ENCODE data around the gene DAAM1.

DAAM1 gene

DNA sequence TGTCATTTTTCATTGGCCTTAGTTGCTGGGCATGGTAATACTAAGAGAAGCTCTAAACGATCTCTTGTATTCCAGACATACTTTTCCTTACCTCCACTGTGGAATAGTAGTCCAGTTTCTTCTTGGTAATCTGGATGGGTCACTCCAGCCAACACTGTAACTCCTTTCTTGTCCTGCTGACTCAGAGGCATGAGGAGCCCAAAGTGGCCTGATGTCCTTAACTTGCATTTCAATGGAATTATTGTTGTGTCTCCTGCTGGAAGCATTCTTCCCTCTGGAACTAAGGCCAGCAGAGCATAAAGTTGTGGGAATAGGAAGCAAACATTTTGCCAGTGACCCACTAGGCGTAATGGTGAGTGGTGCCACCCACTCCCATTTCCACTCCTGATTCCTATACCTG lies 33.1 kb downstream of the DAAM1 start:
- DNase-seq (ENCODE audit: low read depth, low spot score), result no peak

DNA sequence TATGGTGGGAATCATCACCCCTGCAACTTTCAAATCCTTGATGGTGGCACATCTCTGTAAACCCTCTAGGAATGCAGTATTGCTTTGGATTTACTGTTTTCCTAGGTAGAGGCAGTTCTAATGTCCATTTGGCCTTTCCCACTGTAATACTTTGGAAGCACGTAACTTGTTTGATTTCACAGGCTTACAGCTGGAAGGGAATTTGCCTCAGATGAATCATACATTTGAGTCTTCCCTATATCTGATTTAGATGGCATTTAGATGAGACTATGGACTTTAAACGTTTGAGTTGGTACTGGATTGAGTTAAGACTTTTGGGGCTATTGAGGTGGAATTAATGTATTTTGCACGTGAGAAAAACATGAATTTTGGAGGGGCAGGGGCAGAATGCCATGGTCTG lies 35.9 kb downstream of the DAAM1 start:
- DNase-seq (ENCODE audit: low read depth, low spot score), result no peak

DNA sequence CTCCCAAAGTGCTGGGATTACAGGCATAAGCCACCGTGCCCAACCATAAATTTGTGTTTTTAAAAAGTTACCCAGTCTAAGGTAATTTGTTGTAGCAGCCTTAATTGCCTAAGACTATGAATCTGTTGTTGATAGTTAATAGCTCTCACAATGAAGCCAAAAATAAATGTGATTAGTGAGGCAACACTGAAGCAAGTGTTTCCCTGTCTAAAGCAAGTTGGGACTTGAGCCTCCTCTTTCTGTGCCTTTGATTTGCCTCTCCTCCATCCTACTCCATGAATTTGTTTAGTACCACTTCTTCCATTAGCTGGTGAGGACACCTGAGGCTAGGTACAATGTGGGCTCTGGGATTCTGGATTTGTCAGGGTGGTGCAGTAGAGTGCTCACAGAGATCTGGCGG lies 36.8 kb downstream of the DAAM1 start:
- DNase-seq (ENCODE audit: low read depth, low spot score), result no peak

DNA sequence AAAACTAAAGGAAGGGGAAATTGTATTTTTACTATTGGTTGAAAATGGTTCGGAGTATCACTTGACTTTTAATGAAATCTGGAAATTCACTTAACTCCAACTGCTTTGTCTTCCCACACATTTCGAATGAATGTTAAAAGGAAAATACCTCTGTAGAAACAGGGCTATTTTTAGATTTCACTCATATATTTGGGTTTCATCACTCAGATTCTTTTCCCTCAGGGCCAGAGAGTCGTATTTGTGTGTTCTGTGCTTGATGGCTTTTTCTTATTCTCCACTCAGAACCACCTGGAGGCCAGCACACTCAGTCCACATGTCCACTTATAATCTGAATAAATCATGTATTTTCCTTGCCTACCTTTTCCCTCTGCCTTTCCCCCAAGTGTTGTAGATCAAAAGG lies 40.0 kb downstream of the DAAM1 start:
- DNase-seq (ENCODE audit: low read depth, low spot score), result no peak

DNA sequence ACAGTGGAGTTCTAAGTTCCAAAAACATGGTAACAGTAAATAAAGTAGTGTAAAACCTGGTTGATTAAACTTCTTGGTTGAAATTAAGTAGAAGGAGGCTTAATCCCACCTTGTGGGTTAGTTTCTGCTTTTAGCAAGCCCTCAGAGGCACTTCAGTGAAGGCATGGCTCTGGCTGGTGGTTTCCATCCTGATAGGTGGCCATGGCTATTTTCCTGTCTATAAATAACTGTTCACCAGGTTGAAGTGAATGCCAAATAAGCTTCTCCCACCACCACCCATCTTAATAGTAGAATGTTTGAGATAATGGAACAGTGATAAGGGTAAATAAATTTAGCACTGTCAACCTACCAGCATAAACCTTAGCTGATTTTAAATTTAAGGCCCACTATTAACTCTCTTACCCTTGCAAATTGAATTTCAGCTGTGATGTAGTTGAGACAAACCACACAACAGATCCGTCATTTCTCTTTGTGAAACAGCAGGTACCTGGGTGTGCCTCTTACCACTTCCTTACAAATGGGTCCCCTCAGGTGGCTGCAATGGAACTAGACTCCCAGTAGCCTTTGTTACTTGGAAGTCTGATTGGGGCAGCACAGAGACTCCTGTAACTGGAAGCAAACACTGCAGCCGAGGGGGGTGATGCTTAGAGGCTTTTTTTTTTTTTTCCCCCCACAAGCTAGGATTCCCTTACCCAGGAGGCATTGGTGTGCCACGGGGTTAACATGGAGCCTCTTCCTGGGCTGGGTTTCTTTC lies 41.4 kb downstream of the DAAM1 start:
- no peak for DNase-seq (ENCODE audit: low read depth, low spot score)

DNA sequence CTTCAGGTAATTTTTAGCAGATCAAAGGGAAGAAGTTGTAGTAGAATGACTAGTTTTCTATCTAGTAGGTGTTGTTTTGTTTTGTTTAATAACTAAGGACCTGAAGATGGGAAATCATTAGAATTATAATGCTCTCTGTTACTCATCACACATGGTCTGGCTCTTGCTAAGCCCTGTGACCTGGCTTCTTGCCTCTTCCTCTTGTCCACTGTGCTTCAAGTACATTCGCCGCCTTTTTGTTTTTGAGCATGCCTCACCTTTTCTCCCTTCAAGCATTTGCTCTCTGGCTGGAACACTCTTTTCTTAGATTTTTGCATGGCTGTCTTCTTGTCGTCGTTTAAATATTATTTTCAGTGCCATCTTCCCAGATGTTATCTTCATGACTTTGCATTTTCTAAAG lies 47.7 kb downstream of the DAAM1 start:
- DNase-seq (ENCODE audit: low read depth, low spot score), result no peak

DNA sequence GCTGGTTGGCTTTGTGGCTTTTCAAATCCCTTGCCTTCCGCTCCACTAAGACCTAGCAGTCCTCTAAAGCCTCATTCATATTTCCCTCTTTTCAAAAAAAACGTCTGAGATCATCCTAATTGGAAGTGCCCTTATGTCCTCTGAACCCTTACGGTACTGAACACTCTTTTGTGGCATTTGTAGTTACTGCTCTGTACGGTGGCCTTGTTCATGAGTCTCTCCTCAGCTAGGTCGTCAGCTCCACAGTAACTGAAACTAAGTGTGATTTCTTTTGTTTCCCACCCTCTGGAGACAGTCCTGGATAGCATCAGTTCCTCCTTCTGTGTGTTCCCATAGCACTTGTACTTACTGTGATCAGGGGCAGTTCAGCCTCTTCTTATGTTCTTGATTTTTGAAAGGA lies 49.7 kb downstream of the DAAM1 start:
- DNase-seq (ENCODE audit: low read depth, low spot score), result no peak

DNA sequence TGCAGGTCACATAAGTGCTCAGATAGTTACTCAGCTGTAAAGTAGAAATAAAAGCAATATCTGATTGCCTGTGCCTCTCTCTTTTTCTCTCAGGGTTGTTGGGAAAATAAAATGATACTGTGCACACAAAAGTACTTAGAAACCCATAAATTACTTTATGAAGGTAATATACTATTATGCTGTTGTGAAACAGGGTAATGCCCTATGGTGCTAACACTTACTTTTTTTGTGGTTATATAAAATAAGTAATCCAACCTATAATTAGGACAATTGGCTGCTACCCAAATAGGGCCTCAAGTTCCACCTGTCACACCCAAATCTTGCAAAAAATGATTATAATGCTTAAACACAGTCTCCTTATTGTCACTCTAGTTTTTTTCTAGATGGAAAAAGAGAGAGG lies 50.6 kb downstream of the DAAM1 start:
- no peak for DNase-seq (ENCODE audit: low read depth, low spot score)

DNA sequence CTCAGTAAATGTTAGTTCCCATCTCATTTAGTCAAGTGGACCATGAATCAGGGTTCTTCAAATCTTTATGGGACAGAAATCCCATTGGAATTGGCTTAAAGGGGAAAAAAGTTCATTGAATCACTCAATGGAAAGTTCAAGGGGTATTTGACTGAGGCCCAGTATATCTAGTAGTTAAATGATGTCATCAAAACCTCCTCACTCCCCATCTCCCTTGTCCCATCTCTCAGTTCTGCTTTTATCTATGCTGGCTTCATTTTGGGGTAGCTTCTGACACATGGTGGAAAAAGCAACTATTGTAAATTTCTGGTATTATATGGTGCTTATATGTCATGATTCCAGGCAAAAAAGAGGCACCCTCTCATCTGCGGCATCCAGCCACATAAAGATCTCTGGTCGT lies 51.9 kb downstream of the DAAM1 start:
- DNase-seq (ENCODE audit: low read depth, low spot score), result no peak

DNA sequence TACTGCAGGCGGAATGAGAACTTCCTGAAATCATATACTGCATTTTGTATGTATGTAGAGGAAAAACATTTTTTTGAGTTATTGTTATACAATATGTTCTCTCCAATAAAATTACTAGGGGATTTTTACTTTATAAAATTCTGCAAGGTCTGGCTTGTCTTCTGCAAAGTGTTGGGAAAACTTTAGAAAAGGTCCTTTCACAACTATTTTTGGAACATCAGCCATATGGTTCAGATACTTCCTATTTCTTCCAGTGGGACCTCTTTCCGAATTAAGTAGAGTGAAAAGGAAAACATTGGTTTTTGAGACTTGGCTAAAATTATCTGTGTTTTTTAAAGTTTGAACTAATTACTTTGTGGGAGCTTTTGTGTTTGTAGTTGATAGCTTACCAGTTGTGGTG lies 52.7 kb downstream of the DAAM1 start:
- DNase-seq (ENCODE audit: low read depth, low spot score), result no peak

DNA sequence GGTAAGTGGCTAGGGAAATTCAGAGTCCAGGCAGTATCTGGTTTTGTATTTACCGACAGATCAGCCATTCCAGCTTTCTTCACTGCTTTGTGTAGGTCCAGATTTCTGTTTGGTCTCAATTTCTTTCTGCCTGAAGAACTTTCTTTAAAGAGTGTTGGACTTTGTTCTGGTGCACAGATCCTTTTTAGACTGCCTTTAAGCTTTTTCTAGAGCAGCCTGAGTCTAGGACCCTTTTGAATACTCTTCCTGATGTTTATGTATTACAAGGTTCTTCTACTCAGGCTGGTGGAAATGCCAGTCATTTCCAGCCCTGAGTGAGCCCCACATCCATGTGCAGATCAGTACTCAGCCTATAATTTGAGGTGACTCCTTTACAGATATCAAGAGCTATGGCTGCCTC lies 54.7 kb downstream of the DAAM1 start:
- DNase-seq (ENCODE audit: low read depth, low spot score), result no peak

DNA sequence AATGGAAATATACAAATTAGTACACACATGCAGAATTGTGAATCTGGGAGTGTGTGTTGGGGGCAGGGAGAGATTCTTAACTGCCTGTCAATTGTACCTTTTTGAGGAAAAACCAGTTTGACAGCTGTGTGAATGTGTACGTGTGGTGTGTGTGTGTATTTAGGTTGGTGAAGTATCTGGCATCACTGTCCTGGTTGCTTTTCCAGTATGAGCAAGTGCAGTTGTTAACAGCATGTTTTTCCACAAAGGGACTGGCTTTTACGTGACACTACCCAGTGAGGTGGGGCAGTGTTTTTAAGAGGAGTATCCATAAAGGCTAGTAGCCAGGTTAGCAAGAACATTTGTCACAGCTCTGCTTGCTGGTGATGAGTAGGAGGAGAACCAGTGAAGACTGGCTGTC lies 56.1 kb downstream of the DAAM1 start:
- DNase-seq (ENCODE audit: low read depth, low spot score), result no peak

DNA sequence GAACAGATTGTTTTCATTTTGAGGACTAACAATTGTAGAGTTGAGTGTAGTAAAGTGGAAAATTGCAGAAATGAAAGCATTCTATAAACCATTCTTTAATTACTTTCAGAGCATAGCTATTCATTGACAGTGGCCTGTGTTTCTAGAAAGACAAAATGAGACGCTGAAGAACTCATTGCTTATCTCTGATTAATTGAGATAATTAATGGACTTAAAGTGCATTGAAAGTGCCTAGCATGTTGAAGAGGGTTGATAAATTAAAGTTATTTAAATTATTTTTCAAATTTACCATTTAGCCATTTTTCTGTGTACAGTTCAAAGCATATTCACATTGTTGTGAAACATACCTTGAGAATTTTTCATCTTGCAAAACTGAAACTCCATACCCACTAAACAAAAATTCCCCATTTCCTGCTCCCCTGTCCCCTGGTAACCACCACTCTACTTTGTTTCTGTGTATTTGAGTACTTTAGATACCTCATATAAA lies 57.4 kb downstream of the DAAM1 start:
- no peak for DNase-seq (ENCODE audit: low read depth, low spot score)

DNA sequence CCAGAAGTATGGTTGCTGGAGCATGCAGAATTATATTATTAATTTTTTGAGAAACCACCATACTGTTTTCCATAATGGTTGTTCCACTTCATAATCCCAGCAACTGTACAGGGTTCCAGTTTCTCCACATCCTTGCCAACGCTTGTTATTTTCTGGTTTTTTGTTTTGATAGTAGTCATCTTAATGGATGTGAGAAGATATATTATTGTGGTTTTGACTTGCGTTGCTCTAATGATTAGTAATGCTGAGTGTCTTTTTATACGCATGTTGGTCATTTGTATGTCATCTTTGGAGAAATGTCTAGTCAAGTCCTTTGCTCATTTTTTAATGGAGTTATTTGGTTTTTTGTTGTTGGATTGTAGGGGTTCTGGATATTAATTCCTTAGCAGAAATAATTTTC lies 58.1 kb downstream of the DAAM1 start:
- no peak for DNase-seq (ENCODE audit: low read depth, low spot score)

DNA sequence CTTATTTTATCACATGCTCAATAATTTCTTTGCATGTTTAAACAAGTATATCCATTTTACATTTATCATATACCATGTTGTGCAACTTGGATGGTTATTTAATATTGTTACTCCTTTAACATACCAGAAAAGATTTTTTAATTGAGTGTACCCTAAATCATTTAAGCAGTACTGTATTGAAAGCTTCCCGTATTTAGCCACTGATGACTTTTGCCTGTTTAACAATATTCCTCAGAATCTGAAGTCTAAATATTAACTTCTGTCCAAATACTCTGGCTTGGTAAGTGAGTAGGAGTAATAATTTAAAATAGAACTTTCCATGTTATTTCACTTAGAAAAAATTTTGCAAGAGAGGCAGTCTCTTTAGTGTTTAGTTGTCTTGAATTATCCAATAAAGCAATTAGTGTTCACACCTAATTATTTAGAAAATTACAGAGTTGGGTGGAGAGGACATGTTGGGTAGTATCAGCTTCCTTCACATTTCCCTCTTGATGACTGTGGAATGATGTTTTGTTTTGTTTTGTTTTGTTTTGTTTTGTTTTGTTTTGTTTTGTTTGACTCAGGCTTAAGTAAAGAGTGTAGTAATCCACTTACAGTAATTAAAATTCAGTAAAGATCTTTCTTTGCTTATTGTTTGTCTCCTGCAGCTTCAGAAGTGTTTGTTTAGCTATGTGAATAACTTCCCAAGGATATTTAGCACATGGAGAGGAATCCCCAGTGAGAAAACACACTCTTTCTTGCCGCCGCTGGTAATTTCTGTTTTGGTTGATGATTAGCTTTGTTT lies 59.5 kb downstream of the DAAM1 start:
- no peak for DNase-seq (ENCODE audit: low read depth, low spot score)

DNA sequence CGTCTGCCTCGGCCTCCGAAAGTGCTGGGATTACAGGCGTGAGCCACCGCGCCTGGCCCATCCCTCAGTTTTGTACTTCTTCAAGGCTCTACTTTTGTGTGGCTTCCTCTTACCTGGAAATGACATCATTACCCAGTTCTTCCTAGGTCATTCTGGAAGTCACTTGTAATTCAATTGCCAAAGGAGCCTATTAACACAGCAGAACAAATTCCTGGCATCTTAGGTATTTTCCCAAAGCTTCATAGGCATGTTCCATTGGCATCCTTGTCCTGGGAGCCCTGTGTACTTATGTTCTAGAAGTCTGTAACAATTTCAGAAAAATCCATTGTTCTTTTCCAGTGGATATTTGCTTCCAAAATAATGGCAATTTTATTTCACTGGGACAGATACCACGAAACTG lies 60.6 kb downstream of the DAAM1 start:
- DNase-seq (ENCODE audit: low read depth, low spot score), result no peak

DNA sequence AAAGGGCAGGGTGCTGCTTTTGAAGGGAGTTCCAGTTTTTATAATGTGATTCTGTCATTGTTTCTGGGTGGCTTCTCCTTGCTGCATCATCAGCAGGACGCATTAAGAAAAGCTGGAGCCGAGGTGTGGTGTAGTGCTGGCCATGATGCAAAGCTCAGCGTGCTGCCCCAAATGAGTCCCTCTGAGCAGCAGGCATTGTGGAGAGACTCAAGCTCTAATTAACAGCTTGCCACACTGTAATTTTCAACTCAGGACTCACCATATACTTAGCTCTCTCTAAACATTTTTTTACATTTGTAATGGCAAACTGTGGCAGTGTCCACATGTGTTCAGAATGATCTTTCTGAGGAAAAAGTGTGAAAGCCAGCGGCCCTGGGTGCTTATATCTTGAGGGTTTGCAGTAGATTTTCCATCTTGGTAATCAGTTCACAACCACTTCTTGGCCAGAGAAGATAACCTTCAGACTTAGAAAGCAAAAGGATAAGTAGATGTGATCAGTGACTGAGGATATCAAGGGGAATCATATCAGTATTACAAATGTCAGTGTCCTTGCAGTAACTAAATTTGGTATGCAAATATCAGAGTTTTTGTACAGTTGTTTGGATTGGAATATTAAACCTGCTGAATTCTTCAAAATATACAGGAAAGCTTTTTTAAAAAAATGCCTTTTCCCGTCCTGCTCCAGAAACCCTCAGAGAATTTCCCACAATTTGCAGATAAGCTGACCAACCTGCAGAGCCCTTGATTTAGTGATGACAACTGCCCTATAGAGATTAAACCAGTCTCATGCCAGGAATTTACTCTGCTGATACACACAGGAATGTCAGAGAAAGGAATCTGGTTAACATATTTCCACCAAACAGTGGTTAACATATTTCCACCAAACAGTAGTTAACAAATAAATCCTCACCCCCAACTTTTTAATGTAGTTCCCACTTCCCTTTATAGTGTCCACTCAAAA lies 63.6 kb downstream of the DAAM1 start:
- DNase-seq (ENCODE audit: low read depth, low spot score), result no peak

DNA sequence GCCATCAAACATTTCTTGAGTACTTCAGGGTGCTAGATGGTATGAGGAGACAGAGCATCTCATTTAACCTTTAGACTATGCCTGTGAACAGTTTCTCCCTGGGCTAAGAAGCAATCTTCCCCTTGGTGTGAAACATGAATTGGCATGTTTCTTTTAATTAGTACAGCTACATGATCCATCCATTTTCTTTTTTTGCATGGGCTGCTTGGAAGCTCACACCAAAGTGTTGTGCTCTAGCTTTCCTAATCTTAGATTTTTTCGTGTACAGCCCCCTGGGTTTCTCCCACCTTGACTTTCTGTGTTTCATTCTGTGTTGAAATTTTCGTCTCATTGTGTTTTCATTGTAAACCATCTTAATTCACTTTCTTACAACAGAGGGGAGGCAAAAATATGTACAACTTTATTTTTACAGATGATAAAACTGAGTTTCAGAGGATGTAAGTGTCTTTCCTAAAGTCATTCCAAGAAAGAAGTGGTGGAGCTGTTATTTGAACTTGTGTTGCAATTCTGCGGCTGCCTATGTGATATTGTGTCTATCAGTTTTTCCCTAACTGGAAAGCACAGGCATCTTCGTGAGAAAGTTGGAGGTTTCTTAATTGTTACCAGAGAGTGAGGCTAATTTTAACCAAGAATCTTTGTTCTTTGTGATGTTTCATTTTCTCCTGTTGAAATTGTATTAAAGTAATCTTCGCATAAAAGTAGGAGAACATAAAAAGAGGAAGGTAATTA lies 64.5 kb downstream of the DAAM1 start:
- no peak for DNase-seq (ENCODE audit: low read depth, low spot score)

DNA sequence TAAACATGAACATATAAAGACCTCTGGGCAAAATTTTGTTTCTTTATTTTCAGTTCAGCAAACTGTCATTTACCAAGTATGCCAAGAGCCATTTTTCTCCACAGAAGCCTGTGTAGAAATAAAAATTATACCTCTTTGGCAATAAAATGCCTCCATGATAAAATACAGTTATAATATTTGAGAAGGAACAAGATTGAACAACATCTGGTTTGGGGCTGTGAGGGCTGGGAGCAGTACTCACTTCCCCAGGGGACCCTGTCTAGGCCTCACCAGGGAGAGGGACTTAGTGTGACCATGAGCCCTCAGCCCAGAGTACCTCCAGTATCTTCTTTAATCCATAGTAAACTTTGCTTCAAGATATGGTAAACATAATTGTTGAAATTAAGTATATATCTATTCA lies 65.1 kb downstream of the DAAM1 start:
- no peak for DNase-seq (ENCODE audit: low read depth, low spot score)

DNA sequence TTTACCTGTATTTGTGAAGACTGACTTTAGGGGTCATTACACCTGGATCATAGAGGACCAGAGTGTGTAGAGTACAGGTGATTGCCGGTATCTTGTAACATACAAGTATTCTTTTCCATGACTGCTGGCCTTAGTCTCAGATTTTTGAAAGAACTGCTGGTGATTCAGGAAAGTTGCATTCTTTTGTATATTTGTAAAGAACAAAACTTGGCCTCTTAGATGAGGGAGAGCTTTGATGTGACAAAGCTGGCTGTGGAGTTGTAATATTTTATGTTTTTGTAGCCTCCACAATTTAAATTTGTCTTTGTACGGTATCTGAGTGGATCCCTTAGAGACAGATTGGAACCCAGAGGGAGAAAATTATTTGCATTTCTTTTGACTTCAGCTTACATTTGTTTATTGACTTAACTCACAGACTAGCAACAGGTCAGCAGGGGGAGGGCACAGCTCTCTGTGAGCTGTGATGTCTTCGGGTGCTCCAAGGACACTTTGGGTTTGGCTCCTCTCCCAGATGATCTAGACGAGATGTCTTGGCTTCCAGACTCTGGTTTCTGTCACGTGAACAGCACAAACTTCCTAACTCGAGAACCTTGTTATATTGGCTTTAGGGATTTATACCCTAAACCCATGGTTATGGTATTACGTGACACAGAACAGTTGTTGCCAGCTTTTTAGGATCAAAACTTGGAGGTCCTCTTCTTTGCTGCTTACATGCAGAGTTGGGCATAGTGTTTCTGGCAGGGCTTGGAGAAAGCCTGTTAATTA lies 65.9 kb downstream of the DAAM1 start:
- no peak for DNase-seq (ENCODE audit: low read depth, low spot score)
